ENCODE measurements around the gene LSM2. TPM values are rescaled to one million over a fixed set of nuclear protein-coding genes. Genes with fewer than 3 reads are reported as not detected.

The LSM2 gene
- total and polyA plus RNA-seq, 9 of the 15 experiments (the other 6 are each of a cell fraction or from before 2014, with no cell fraction given), result 154 to 407 (median 223) TPM

GRCh38 chr6:31838968-31839367 is 32.2 kb upstream of the LSM2 start (continued):
- TF ChIP-seq HMGXB4 (CRISPR knock-in tag; IDR thresholded peaks at IDR 0.05) (no peak), NCOA1 (IDR thresholded peaks at IDR 0.05; ENCODE audit: low read depth) (no peak), ZNF197 (CRISPR knock-in tag; IDR thresholded peaks at IDR 0.05; ENCODE audit: low read depth) (no peak), POLR2G (IDR thresholded peaks at IDR 0.05; ENCODE audit: low read depth, low read length) (peak; percentile 26; the same call in 1 of the 2 replicates), ZNF431 (CRISPR knock-in tag; IDR thresholded peaks at IDR 0.05) (0 out of 2 replicates have a peak, but pooled peaks have one; percentile 1), CTBP1 (IDR thresholded peaks at IDR 0.05; ENCODE audit: borderline replicate concordance) (no peak), PATZ1 (CRISPR knock-in tag; IDR thresholded peaks at IDR 0.05; ENCODE audit: borderline replicate concordance) (no peak), ZBTB40 (IDR thresholded peaks at IDR 0.05) (no peak), ZBTB40 (CRISPR knock-in tag; IDR thresholded peaks at IDR 0.05) (no peak), NR1H2 (CRISPR knock-in tag; IDR thresholded peaks at IDR 0.05) (no peak), HMG20B (CRISPR knock-in tag; IDR thresholded peaks at IDR 0.05) (no peak), PRPF4 (IDR thresholded peaks at IDR 0.05; ENCODE audit: insufficient read depth, low read depth, low read length, poor library complexity, severe bottlenecking) (no peak), ZBTB33 (CRISPR knock-in tag; IDR thresholded peaks at IDR 0.05) (peak; percentile 89), ZNF583 (CRISPR knock-in tag; IDR thresholded peaks at IDR 0.05) (no peak)
